Posterior vena cava (tissue), 2 donors: Measurements from ENCODE around the gene CERS1. TPM values are rescaled to one million over a fixed set of nuclear protein-coding genes. Genes with fewer than 3 reads are reported as not detected.

ENCODE experiments used
- DNase-seq: peaks from one replicate; pipeline ENCODE4 v3.0.0-alpha.2; 2020; ENCODE audit warnings: low spot score
- intact Hi-C, 2 donors: fragments of 100-400 bp; cut with DNase I; formaldehyde crosslinking; loops; one replicate each; pipeline versions ENCODE4 v1.14.1 to v1.14.2; 2022 to 2023
- long read RNA-seq, 2 donors: library from polyadenylated mRNA; unstranded; transcript quantifications; one replicate each; pipeline ENCODE4 v2.0.0, GENCODE V29; 2020 to 2021
- total RNA-seq, 2 donors: library from RNA; stranded (reverse); fragmentation: NEBNext Ultra II Directional; extraction: Animal tissue kit (Norgen Biotek cat#: 25700); gene quantifications; one replicate each; pipeline ENCODE4 v1.2.1, GENCODE V29; 2021
- donor health status: DM: yes; HTN: yes; CAD: no.
- donor health status: DM: yes; HTN: yes; CAD: no.

The CERS1 gene, protein sequence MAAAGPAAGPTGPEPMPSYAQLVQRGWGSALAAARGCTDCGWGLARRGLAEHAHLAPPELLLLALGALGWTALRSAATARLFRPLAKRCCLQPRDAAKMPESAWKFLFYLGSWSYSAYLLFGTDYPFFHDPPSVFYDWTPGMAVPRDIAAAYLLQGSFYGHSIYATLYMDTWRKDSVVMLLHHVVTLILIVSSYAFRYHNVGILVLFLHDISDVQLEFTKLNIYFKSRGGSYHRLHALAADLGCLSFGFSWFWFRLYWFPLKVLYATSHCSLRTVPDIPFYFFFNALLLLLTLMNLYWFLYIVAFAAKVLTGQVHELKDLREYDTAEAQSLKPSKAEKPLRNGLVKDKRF
- total RNA-seq: 1 to 10 TPM in 1 of 2 donors, under 1 TPM in 1; 0.38 to 1.5 TPM
- long read RNA-seq, donor 1: 0 reads
- long read RNA-seq, donor 2: 0 reads

DNA sequence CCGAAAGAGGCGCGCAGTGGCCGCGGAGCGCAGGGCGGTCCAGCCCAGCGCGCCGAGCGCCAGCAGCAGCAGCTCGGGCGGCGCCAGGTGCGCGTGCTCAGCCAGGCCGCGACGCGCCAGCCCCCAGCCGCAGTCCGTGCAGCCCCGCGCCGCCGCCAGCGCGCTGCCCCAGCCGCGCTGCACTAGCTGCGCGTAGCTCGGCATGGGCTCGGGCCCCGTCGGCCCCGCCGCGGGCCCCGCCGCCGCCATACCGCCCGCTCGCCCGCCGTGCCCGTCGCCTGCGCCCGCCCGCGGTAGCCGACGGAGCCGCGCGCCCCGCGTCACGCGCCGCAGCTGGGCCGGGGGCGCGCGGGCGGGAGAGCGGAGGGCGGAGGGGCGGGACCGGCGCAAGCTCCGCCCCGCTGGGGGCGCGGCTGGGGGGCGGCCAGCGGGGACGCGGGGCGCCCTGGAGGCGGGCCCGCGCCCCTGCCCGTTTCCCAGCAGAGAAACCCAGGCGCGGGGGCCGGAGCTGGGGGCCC lies at the start of gene CERS1:
Gene CERS1, minus strand, starts transcription at position 335 of the 518 bp plus-strand sequence. Its CDS starts 86 bp downstream, at position 249.
- DNase-seq: no peak
- intact Hi-C loops: no loop called here

DNA sequence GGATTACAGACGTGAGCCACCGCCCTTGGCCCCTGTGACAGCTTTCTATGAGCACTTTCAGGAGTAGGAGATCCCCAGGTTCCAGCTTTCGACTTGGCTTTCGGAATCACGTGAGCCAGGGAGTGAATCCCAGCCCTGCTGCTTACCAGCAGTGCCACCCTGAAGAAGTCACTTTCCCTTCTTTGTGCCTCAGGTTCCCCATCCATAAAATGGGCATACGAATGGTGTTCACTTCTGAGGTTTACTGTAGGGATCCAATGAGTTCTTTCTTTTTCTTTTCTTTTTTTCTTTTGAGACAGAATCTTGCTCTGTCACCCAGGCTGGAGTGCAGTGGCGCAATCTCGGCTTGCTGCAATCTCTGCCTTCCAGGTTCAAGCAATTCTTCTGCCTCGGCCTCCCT lies 49.3 kb upstream of the CERS1 start:
- no peak for DNase-seq

DNA sequence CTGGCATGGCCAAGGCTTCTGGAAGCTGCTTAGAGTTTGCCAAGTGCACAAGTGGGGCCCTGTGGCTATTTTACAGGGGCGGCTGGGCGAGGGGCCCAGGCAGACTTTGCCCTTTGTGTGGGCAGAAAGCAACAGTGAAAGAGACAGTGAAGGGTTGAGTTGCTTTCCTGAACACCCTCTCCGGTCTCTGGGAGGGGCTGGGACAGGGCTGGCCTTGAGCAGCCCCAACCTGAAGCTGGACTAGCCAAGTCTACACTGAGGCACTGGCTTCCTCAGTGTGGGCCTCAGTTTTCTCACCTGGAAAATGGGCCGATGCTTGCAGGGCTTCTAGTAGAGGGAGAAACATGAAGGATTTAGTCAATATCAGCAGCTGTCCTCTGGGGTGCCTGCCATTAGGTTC lies 47.5 kb upstream of the CERS1 start:
- intact Hi-C loops: no loop called here
- no peak for DNase-seq

More for the DNA sequence above, 49.3 kb upstream of the CERS1 start:
- intact Hi-C loops: no loop called here

DNA sequence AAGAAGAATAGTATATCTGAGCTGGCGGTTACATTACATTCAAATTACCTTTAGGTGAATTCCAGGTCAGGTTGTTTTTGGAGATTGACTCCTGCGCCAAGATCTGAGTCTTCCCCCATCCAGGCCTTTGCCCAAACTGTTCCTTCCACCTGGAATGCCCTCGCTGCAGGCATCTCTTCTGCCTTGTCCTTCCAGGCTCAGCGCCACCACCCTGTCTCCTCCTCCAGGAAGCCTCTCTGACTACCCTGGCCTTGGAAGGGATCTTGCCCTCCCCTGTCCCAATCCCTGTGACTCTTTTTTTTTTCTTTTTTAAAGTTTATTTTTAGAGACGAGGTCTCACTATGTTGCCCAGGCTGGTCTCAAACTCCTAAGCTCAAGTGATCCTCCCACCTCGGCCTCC lies 46.7 kb upstream of the CERS1 start:
- intact Hi-C loops: no loop called here
- DNase-seq: no peak

DNA sequence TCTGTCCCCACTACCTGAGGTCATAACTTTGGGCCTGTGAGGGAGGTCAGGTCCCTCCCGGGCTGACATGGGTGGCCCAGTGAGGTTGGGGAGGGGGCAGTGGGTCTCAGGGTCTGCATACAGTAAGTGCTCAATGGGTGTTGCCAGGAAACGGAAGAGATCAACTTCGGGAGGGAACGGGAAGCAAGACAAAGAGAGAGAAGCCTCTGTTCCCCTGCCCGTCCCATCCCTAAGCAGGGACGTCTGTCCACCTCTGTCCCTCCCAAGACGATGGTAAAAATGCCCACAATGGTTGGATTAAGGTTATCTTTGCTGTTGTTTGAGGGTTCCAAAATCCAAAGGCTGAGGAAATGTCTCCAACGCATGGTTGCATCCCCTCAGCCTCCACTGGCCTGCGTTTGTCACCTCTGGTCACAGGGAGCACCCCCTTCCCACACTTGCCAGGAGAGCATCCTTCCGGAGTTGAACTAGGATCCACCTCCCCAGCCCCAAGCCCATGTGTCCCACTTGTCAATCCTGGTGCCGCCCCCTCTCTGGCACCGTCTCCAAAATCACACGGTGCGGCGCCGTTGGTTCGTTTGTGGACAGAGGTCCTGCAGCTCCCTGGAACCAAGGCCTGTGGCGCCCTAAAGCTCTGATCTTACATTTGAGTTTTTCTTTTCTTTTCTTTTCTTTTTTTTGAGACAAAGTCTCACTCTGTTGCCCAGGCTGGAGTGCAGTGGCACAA lies 45.8 kb upstream of the CERS1 start:
- no peak for DNase-seq
- intact Hi-C loops: no loop called here

DNA sequence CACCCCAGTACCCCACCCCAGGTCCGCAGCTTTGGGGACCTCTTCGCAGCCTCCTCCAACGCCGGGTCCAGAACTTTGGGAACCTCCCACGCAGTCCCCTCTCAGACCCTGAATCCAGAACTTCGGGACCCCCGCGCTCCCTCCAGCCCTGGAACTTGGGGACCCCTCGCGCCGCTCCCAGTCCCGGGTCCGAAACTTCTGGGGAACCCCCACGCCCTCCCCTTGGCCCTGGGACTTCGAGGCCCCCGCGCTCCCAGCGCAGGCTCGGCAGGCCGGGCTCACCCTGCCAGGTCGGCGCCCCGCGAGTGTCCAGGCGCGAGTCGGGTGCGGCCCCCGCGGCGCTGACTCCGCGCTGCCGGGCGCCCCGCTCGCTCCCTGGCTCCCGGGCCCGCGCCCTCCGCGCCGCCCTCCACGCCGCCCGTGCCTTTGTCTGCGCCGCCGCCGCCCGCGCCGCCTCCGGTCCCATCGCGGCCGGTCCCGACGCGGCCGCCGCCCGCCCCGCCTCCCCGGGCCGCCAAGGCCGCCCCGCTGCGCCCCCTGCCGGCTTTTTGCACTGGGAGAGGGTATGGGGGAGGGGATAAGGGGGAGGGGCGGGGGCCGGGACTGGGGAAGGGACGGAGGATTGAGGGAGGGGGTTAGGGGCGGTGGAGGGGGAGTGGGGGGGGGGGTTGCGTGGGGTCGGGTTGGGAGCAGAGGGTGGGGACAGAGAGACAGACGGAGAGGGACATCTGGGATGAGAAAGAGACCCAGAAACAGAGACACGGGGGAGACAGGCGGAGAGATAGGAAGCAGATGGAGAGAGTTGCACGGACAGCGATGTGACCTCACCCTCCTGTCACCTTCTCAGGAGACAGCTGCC lies 45.0 kb upstream of the CERS1 start, which contains the start of gene HOMER3:
Gene HOMER3, minus strand, starts transcription at position 449 of the 859 bp plus-strand sequence. CDS start 2,235 bp downstream, outside the sequence.
- peak; percentile 93 for DNase-seq
- intact Hi-C loops: no loop called here

DNA sequence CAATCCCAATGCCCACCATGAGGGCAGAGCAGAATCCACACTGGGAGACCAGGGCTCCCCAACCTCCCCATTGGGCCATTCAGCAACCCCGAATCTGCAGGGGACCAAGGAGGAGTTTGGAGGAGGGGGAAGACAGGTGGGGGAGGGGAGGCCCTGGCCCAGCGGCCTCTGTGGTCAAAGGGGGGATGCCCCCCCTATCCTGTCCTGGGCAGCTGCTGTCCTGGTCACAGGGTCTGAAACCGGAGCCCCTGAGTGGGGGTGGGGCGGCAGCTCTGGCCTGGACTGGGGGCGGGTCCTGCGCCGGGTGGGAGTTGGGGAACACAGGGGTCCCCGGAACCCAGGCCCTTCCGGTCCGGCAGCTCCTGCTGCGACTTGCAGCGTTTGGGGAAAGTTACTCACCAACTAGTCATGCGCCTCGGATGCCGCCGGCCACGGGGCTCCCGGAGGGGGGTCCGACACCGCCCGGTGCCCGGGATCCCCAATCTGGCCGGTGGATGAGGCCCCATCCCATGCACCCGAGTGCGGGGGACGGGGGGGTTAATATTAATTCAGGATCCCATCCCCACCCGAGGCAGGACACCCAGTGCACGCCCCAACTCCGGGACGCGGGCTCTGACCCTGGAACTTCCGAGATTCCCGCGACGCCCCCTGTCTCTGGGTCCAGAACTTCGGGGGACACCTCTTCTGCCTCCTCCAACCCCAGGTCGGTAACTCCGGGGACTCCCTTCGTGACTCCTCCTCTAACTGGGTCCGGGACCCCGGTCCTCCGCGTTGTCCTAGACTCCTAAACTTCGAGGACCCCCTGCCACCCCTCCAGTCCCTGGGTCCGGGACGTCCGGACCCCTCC lies 44.2 kb upstream of the CERS1 start:
- peak; percentile 90 for DNase-seq
- intact Hi-C loops: no loop called here

DNA sequence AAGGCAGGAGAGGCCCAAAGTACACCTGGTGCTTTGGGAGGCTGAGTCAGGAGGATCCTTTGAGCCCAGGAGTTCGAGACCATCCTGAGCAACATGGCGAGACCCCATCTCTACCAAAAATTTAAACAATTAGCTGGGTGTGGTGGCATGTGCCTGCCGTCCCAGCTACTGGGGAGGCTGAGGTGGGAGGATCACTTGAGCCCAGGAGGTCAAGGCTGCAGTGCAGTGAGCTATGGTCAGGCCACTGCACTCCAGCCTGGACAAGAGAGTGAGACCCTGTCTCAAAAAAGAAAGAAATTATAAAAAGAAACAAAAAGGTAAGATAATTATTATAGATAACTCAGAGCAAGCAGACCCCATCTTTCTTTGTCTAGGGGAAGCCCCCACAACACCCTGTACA lies 43.2 kb upstream of the CERS1 start:
- intact Hi-C loops: no loop called here
- no peak for DNase-seq

DNA sequence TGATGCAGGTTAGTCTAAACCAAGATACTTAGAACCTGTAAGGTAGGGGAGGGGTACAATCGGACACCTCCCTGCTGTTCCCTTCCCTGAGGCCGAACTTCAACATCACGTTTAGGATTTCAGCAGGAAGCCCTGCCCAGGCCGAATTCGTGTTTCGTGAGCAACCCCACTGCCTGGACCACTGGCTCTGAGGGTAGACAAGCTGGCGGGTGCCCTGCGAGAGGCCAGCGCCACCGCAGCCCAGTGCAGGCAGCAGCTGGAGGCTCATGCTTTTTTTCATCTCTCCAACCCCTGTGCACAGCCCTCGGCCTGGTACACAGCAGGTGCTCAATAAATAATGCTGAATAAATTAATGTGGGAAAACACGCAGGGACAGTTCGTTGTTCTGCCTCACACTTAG lies 37.3 kb upstream of the CERS1 start:
- intact Hi-C loops: no loop called here
- peak; percentile 58 for DNase-seq

DNA sequence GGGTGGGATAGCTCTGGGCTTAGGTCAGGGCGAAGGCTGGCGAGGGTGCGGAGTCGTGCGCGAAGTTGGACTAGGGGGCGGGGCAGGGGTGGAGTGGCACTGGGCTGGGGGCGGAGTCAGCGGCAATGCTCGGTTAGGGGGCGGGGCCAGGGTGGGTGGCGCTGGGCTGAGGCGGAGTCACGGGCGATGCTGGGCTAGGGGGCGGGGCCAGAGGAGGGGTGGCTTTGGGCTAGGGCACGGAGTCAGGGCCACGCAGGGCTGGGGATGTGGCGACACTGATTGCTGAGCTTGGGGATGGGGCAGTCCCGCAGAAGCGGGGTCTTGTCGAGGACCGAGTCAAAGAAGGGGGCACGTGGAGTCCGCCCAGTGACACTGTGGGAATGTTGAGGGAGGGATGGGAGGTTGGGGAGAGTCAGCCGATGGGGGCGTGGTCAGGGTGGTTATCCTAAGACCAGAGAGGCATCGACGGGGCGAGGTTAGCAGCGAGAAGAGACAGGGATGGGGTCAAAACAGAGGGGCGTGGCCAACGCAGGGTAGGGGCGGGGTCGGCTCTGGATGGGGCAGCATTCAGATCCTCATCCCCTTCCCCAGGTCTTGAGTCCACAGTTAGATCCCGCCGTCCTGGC lies 36.4 kb upstream of the CERS1 start:
- intact Hi-C loops: no loop called here
- peak; percentile 96 for DNase-seq

DNA sequence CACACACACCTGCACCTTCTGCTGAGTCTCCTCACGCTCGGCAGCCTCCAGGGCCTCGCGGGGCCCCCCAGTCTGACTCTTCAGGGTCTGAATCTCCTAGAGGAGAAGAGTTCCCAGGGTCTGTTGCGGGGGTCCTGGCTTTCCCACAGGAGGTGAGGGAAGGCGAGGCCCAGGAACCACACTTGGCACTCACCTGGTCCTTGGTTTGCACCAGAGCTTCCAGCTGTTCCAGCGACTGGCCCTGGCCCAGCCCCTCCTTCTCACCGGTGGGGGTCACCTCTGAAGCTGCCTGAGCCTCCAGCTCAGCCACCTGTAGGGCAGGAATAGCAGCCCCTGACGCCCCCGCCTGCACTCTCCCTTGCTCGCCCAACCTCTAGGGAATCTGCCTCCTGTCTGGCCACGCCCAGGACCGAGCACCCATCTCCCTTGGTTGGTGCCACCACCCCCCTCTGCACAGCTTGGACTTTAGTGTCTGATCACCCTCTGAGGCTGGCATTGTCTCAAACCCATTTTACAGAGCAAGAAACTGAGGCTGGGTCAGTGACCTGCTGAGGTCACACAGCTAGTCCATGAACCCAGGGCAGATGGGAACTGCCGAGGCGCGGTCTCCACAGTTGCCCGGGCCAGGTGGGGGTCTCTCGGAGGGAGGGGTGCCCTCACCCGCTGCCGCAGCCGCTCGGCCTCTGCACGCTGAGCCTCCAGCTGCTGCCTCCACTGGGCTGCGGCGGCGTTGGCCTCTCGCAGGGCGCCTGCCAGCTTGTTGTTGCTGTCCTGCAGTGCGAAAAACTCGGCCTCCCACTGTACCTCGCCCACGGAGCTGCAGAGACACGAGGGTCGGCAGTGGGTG lies 35.6 kb upstream of the CERS1 start:
- peak; percentile 75 for DNase-seq
- intact Hi-C loops: no loop called here

DNA sequence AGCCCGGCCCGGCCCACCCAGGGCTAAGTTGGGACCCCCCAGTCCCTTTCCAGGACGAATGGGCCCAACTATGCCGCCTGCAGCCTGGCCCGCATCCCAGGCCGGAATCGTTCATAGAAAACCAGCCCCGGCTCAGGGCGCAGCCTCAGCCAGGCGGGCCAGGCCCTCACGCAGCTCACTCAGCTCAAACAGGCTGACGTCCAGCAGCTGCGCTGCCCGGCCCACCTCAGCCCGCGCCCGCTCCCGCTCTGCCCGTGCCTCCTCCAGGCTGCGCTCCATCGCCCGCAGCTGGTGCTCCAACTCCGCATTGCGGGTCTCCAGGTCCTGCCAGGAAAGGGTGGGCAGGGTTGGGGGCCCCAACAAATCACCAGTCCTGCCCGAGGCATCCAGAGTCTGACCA lies 33.4 kb upstream of the CERS1 start:
- DNase-seq: peak; percentile 76
- intact Hi-C loops: no loop called here

DNA sequence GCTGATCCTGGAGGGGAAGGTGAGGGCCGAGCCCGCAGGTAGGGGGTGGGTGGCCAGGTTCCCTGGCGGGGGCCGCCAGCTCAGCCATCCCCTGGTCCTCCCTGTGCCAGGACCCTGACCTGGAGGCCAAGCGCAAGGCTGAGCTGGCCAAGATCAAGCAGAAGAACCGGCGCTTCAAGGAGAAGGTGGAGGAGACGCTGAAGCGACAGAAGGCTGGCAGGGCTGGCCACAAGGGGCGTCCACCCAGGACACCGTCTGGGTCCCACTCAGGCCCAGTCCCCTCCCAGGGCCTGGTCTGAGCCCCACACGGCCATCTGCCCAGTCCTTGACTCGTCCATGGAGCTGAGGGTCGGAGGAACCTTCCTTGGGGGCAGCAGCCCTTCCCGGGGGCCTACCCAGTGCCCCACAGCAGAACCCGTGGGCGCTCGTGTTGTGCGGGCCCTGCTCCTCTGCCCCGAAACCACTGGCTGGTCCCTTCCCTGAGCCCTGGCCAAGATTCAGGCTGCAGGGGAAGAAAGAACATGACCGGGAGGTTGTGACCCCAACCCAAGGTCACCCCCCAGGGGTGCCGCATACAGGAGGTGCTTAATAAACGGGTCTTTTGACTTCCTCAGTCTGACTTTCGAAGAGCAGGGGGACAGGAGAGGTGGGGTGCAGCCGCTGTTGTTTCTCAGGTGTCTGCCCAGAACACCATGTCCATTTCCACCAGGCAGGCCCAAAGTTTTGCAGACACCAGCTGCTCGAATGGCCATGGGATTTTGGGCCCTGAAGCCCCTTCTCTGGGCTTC lies 32.3 kb upstream of the CERS1 start:
- intact Hi-C loops: no loop called here
- peak; percentile 81 for DNase-seq

DNA sequence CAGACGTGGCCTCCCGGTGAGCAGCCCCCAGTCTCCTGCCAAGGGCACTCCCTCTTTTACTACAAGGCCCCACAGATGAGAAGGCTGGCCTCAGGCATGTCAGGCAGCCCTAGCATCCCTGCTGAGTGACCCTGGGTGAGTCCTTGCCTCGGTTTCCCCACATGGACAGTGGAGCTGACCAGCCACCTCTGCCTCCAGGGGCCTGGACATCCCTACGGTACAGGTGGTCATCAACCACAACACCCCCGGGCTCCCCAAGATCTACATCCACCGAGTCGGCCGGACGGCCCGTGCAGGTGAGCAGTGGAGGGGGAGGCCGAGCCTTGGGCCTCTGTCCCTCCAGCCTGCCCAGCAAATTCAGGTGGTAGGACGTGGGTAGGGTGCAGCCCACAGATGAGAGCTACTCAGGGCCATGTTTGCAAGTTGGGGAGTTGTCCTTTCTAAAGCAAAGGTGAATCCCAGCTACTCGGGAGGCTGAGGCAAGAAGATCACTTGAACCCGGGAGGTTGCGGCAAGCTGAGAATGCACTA lies 28.8 kb upstream of the CERS1 start:
- DNase-seq: peak; percentile 64
- intact Hi-C loops: no loop called here

DNA sequence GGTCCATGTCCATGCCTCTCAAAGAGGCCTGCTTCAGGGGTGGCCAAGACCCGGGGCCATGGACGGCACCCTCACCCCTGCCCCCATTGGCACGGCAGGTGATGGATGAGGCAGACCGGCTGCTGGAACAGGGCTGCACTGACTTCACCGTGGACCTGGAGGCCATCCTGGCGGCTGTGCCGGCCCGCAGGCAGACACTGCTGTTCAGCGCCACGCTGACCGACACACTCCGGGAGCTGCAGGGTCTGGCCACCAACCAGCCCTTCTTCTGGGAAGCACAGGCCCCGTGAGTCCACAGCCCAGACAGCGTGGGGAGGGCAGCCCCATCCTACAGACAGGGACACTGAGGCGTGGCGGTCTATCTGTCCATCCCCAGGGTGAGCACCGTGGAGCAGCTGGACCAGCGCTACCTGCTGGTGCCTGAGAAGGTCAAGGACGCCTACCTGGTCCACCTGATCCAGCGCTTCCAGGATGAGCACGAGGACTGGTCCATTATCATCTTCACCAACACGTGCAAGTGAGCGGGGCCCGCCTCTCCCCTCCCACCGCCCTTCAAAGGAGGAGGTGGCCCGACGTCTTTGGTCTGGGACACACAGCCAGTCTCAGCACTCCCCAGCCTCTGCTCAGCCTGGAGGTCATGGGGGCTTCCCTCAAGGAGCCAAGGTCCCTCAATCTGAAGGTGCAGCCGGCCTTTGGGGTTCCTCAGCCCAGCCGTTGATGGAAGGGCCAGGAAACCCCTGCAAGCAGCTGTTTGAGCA lies 26.4 kb upstream of the CERS1 start:
- peak; percentile 79 for DNase-seq
- intact Hi-C loops: no loop called here

DNA sequence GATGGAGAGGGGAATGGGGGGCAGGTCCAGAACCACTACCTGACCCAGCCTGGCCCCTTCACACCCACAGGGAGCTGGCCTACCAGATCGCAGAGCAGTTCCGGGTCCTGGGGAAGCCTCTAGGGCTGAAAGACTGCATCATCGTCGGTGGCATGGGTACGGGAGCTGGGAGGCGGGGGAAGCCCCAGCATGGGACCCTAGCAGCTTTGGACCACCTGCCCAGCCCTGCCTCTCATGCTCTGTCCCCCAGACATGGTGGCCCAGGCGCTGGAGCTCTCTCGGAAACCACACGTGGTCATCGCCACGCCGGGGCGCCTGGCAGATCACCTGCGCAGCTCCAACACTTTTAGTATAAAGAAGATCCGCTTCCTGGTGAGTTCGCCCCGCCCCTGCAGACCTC lies 25.6 kb upstream of the CERS1 start:
- peak; percentile 78 for DNase-seq
- intact Hi-C loops: no loop called here
